ENCODE measurements around the gene MUC5B.

The MUC5B gene

DNA sequence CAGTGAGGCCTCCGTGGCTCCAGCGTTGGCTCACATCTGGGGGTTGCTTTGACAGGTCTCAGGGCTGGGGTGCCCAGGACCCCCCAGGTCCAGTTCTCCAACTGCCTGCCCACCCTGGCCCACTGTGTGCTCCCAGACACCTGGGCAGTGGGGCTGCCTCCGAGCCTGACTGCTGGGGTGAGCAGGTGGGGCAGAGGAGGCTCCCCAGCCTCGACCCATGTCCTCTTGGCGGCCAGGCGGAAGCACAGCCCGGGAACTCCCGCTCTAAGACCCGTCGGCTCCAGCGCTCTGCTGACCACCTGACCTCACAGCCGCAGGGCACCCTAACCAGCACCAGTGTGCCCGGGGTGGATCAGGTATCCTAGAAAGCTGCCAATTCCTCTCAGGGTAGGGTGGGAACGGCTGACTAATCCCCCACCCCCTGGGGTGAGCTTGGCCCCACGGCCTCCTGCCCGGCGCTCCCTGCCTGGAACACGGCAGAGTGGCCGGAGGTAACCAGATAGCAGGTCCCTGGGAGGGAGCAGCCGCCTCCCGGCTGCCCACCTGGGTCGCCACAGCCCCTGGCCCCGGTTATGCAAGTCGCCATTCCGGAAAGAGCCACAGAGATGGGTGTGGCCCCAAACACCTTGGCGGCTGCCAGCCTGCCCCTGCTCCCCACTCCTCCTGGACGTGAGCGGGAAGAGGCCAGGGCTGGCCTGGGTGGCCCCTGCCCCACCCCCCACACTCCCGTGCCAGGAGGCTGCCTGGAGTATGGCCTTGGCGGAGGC is 19.2 kb upstream of the MUC5B start:
- H3K4me3 ChIP-seq (IDR thresholded peaks at IDR 0.05; ENCODE audit: insufficient read depth, low read depth, low read length): no peak overlapping the region
- no peak overlapping the region for H2AFZ ChIP-seq (ENCODE audit: low read depth)
- no peak overlapping the region for H3K9ac ChIP-seq
- H4K20me1 ChIP-seq (ENCODE audit: insufficient read depth): no peaks in the 10 kb centered on the region
- no peaks in the 10 kb centered on the region for H3K36me3 ChIP-seq (ENCODE audit: insufficient read depth)
- no peaks in the 10 kb centered on the region for H3K79me2 ChIP-seq (ENCODE audit: insufficient read depth, low read depth)
- no peak overlapping the region for H3K27ac ChIP-seq
- H3K4me1 ChIP-seq (ENCODE audit: low read depth, poor library complexity, severe bottlenecking): no peaks in the 10 kb centered on the region
- TF ChIP-seq, protein P1, sequence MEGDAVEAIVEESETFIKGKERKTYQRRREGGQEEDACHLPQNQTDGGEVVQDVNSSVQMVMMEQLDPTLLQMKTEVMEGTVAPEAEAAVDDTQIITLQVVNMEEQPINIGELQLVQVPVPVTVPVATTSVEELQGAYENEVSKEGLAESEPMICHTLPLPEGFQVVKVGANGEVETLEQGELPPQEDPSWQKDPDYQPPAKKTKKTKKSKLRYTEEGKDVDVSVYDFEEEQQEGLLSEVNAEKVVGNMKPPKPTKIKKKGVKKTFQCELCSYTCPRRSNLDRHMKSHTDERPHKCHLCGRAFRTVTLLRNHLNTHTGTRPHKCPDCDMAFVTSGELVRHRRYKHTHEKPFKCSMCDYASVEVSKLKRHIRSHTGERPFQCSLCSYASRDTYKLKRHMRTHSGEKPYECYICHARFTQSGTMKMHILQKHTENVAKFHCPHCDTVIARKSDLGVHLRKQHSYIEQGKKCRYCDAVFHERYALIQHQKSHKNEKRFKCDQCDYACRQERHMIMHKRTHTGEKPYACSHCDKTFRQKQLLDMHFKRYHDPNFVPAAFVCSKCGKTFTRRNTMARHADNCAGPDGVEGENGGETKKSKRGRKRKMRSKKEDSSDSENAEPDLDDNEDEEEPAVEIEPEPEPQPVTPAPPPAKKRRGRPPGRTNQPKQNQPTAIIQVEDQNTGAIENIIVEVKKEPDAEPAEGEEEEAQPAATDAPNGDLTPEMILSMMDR (conservative IDR thresholded peaks at IDR 0.05; ENCODE audit: low read depth, low read length): no peak
- H3K27me3 ChIP-seq (ENCODE audit: insufficient read depth, low read depth): peaks cover 72% of the 10 kb centered on the region
- no peak overlapping the region for H3K4me2 ChIP-seq

DNA sequence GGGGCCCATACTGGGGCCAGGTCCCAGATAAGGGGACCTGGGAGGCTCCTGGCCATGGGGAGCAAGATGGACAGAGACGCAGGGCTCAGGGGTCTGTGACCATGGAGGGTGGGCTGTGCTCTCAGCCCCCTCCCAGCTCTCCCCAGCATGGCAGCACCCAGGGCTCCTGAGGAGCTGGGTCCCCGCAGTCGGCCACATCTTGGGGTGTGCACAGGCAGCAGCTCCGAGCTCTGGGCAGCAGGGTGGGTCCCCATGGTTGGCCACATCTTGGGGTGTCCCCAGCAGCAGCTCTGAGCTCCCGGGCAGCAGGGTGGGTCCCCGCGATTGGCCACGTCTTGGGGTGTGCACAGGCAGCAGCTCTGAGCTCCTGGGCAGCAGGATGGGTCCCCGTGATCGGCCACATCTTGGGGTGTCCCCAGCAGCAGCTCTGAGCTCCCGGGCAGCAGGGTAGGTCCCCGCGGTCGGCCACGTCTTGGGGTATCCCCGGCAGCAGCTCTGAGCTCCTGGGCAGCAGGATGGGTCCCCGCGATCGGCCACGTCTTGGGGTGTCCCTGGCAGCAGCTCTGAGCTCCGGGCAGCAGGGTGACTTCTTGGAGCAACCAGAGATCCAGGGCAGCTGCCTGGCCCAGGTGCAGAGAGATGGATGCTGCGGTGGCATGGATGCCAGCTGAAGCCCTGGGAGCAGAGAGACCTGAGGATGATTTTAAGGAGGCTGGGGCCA is 18.3 kb upstream of the MUC5B start:
- TF ChIP-seq, protein P1 (conservative IDR thresholded peaks at IDR 0.05; ENCODE audit: low read depth, low read length): no peak
- Histone ChIP-seq H3K36me3 (ENCODE audit: insufficient read depth) (no peaks in the 10 kb centered on the region), H3K4me2 (no peak overlapping the region)

DNA sequence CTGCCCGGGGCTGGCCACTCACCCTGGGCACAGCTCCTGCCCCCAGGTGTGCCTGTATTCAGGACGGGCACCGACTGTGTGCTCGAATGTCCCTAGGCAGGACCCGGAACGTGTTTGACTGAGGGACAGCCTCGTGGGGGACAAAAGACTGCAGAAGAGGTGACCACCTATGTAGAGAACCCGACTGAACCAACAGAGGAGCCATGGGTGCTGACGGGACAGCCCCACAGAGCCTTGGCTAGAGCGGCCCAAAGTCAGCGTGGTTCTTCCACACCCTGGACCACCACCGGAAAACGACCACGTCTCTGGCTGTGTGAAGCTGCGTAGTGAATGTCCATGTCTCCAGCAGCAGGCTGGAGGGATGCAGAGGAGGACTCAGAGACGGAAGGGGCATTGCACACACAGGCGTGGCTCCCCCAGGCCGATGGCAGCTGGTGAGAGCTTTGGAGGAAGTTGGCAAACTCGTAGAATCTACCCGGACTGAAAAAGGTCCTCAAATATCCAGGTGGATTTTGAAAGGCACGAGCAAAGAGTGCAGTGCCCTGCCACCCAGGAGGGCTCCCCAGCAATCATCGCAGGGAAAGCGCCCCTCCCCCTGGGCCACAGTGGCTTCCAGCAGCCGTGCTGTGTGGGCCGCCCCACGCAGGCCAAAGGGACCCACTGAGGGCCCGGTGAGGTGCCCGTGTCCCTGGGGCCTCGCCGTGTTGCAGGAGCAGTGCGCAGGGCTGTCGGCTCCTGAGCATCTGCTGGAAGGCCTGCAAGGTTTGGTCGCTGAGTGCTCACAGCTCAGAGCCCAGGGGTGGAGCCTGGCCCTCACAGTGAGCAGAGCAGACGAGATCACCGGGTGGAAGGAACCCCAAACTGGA is 17.5 kb upstream of the MUC5B start:
- no peaks in the 10 kb centered on the region for H3K79me2 ChIP-seq (ENCODE audit: insufficient read depth, low read depth)
- H4K20me1 ChIP-seq (ENCODE audit: insufficient read depth): no peaks in the 10 kb centered on the region
- H3K27me3 ChIP-seq (ENCODE audit: insufficient read depth, low read depth): peaks cover 69% of the 10 kb centered on the region
- no peak overlapping the region for H2AFZ ChIP-seq (ENCODE audit: low read depth)
- H3K36me3 ChIP-seq (ENCODE audit: insufficient read depth): no peaks in the 10 kb centered on the region
- no peak overlapping the region for H3K9ac ChIP-seq
- H3K4me2 ChIP-seq: no peak overlapping the region
- H3K4me1 ChIP-seq (ENCODE audit: low read depth, poor library complexity, severe bottlenecking): no peaks in the 10 kb centered on the region
- no peak overlapping the region for H3K4me3 ChIP-seq (IDR thresholded peaks at IDR 0.05; ENCODE audit: insufficient read depth, low read depth, low read length)
- no peak overlapping the region for H3K27ac ChIP-seq
- TF ChIP-seq, protein P1 (conservative IDR thresholded peaks at IDR 0.05; ENCODE audit: low read depth, low read length): no peak

More for the DNA sequence above, 18.3 kb upstream of the MUC5B start:
- Histone ChIP-seq H2AFZ (ENCODE audit: low read depth) (no peak overlapping the region), H3K79me2 (ENCODE audit: insufficient read depth, low read depth) (no peaks in the 10 kb centered on the region), H3K27me3 (ENCODE audit: insufficient read depth, low read depth) (peaks cover 71% of the 10 kb centered on the region), H3K4me3 (IDR thresholded peaks at IDR 0.05; ENCODE audit: insufficient read depth, low read depth, low read length) (no peak overlapping the region), H3K4me1 (ENCODE audit: low read depth, poor library complexity, severe bottlenecking) (no peaks in the 10 kb centered on the region), H3K9ac (no peak overlapping the region), H4K20me1 (ENCODE audit: insufficient read depth) (no peaks in the 10 kb centered on the region), H3K27ac (no peak overlapping the region)

DNA sequence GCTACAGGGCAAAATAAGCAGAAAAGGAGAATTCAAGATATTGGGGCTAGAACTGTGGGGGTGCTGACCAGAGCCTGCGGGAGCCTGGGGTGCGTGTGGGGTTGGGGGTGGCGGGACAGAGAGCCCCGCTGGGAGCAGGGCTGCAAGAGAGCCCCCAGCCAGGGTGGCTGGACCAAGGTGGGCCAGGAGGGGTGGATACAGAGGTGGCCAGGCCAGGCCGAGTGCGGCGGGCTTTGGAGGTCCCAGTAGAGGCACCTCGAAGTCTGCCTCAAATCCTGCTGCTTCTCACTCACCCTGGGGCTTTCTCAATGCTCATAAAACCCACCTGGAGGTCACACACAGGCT is 16.9 kb upstream of the MUC5B start:
- H2AFZ ChIP-seq (ENCODE audit: low read depth): no peak overlapping the region

More for the DNA sequence above, 16.9 kb upstream of the MUC5B start:
- no peak overlapping the region for H3K4me2 ChIP-seq
- TF ChIP-seq, protein P1 (conservative IDR thresholded peaks at IDR 0.05; ENCODE audit: low read depth, low read length): no peak
- H3K79me2 ChIP-seq (ENCODE audit: insufficient read depth, low read depth): no peaks in the 10 kb centered on the region
- H3K9ac ChIP-seq: no peak overlapping the region
- H3K27me3 ChIP-seq (ENCODE audit: insufficient read depth, low read depth): peaks cover 74% of the 10 kb centered on the region
- H3K27ac ChIP-seq: no peak overlapping the region
- no peaks in the 10 kb centered on the region for H3K4me1 ChIP-seq (ENCODE audit: low read depth, poor library complexity, severe bottlenecking)
- no peaks in the 10 kb centered on the region for H3K36me3 ChIP-seq (ENCODE audit: insufficient read depth)
- no peak overlapping the region for H3K4me3 ChIP-seq (IDR thresholded peaks at IDR 0.05; ENCODE audit: insufficient read depth, low read depth, low read length)
- no peaks in the 10 kb centered on the region for H4K20me1 ChIP-seq (ENCODE audit: insufficient read depth)

Data from KMS-11 (cell line).